ENCODE data around the gene AGAP1. TPM values are rescaled to one million over a fixed set of nuclear protein-coding genes. Genes with fewer than 3 reads are reported as not detected.

Gene AGAP1
- total RNA-seq, 2 experiments from 2014 or later, result not detected

GRCh38 chr2:235746257-235746934 lies 252.6 kb downstream of the AGAP1 start:
- peak; percentile 71 for DNase-seq (ENCODE audit: low spot score)
- Histone ChIP-seq H3K9me3 (ENCODE audit: low read length) (no peaks in the 10 kb centered on the region), H3K9me2 (ENCODE audit: insufficient read depth, low read length) (no peaks in the 10 kb centered on the region), H3K4me2 (ENCODE audit: low read length) (no peak overlapping the region), H3K36me3 (ENCODE audit: insufficient read depth, low read length) (no peaks in the 10 kb centered on the region), H3K4me3 (ENCODE audit: low read depth, low read length, poor library complexity, severe bottlenecking) (no peak overlapping the region), H3K27ac (ENCODE audit: low read depth, low read length, poor library complexity, severe bottlenecking) (no peak overlapping the region), H3K4me1 (ENCODE audit: insufficient read depth, low read length, poor library complexity, severe bottlenecking) (no peaks in the 10 kb centered on the region), H3K79me2 (ENCODE audit: insufficient read depth, low read depth, low read length) (no peaks in the 10 kb centered on the region), H4K20me1 (ENCODE audit: insufficient read depth, low read length) (no peaks in the 10 kb centered on the region), H2AFZ (ENCODE audit: low read length) (no peak overlapping the region)
- POLR2A ChIA-PET, result interaction anchor here (0.7 to 0.8 kb wide), 2 partner anchors 10 to 150 kb away, joined by 3 read pairs; no protein-coding TSS in a partner anchor
- TF ChIP-seq CTCF (conservative IDR thresholded peaks at IDR 0.05; ENCODE audit: low read length) (peak; percentile 84), EZH2phosphoT487 (IDR thresholded peaks at IDR 0.05; ENCODE audit: borderline replicate concordance, low read depth, low read length) (no peak)
- intact Hi-C loops (cut with micrococcal nuclease; ENCODE audit: unreplicated experiment), result loop anchor here (1.0 kb wide), 1 partner anchor 151 kb away; no protein-coding TSS in a partner anchor
- CTCF ChIA-PET (ENCODE audit: unreplicated experiment), result interaction anchor here (0.6 to 1.1 kb wide), 2 partner anchors 151 kb away, joined by 3 to 4 read pairs; no protein-coding TSS in a partner anchor
- no TSS peak for BruUV-seq (replicated peaks)

GRCh38 chr2:235747001-235747785 lies 253.3 kb downstream of the AGAP1 start:
- H3K79me2 ChIP-seq (ENCODE audit: insufficient read depth, low read depth, low read length), result no peaks in the 10 kb centered on the region
- no peaks in the 10 kb centered on the region for H3K4me1 ChIP-seq (ENCODE audit: insufficient read depth, low read length, poor library complexity, severe bottlenecking)
- POLR2A ChIA-PET, result no interaction called here
- intact Hi-C loops (cut with micrococcal nuclease; ENCODE audit: unreplicated experiment), result no loop called here
- BruUV-seq (replicated peaks), result no TSS peak
- no peaks in the 10 kb centered on the region for H3K9me2 ChIP-seq (ENCODE audit: insufficient read depth, low read length)
- H3K36me3 ChIP-seq (ENCODE audit: insufficient read depth, low read length), result no peaks in the 10 kb centered on the region
- TF ChIP-seq EZH2phosphoT487 (IDR thresholded peaks at IDR 0.05; ENCODE audit: borderline replicate concordance, low read depth, low read length) (no peak), CTCF (conservative IDR thresholded peaks at IDR 0.05; ENCODE audit: low read length) (no peak)
- H4K20me1 ChIP-seq (ENCODE audit: insufficient read depth, low read length), result no peaks in the 10 kb centered on the region
- DNase-seq (ENCODE audit: low spot score), result no peak
- no peak overlapping the region for H2AFZ ChIP-seq (ENCODE audit: low read length)
- H3K9me3 ChIP-seq (ENCODE audit: low read length), result no peaks in the 10 kb centered on the region
- no peak overlapping the region for H3K27ac ChIP-seq (ENCODE audit: low read depth, low read length, poor library complexity, severe bottlenecking)
- no peak overlapping the region for H3K4me2 ChIP-seq (ENCODE audit: low read length)
- CTCF ChIA-PET (ENCODE audit: unreplicated experiment), result no interaction called here
- no peak overlapping the region for H3K4me3 ChIP-seq (ENCODE audit: low read depth, low read length, poor library complexity, severe bottlenecking)

GRCh38 chr2:235747786-235748091 lies 253.9 kb downstream of the AGAP1 start:
- TF ChIP-seq EZH2phosphoT487 (IDR thresholded peaks at IDR 0.05; ENCODE audit: borderline replicate concordance, low read depth, low read length) (no peak), CTCF (conservative IDR thresholded peaks at IDR 0.05; ENCODE audit: low read length) (no peak)
- ChIA-PET CTCF (ENCODE audit: unreplicated experiment) (no interaction called here), POLR2A (no interaction called here)
- Histone ChIP-seq H3K79me2 (ENCODE audit: insufficient read depth, low read depth, low read length) (no peaks in the 10 kb centered on the region), H3K4me2 (ENCODE audit: low read length) (no peak overlapping the region), H2AFZ (ENCODE audit: low read length) (no peak overlapping the region), H3K9me2 (ENCODE audit: insufficient read depth, low read length) (no peaks in the 10 kb centered on the region), H4K20me1 (ENCODE audit: insufficient read depth, low read length) (no peaks in the 10 kb centered on the region), H3K9me3 (ENCODE audit: low read length) (no peaks in the 10 kb centered on the region), H3K4me1 (ENCODE audit: insufficient read depth, low read length, poor library complexity, severe bottlenecking) (no peaks in the 10 kb centered on the region), H3K27ac (ENCODE audit: low read depth, low read length, poor library complexity, severe bottlenecking) (no peak overlapping the region), H3K36me3 (ENCODE audit: insufficient read depth, low read length) (no peaks in the 10 kb centered on the region), H3K4me3 (ENCODE audit: low read depth, low read length, poor library complexity, severe bottlenecking) (no peak overlapping the region)
- intact Hi-C loops (cut with micrococcal nuclease; ENCODE audit: unreplicated experiment), result no loop called here
- BruUV-seq (replicated peaks), result no TSS peak
- no peak for DNase-seq (ENCODE audit: low spot score)

Data from OCI-LY7 (cell line).